Placental epithelial cell (primary cell): ENCODE data around the gene ABHD13. TPM values are rescaled to one million over a fixed set of nuclear protein-coding genes. Genes with fewer than 3 reads are reported as not detected.

Experiments used
- total RNA-seq: library from RNA; depleted of rRNA; stranded (reverse); fragments of >200 nt; gene quantifications from 2 replicates; pipeline ENCODE4 v1.2.3, GENCODE V29; 2012

The ABHD13 gene
- total RNA-seq: 5.9 and 10.5 TPM in 2 replicates

GRCh38 chr13:108218044-108218974 lies at the start of gene ABHD13:
TSS of gene ABHD13 (plus strand) at chr13:108218392. CDS start at chr13:108229219, 10,827 bp downstream.

GRCh38 chr13:108215436-108215835 lies 2.8 kb upstream of the ABHD13 start, which contains the start of gene LIG4:
TSS of gene LIG4 (minus strand) at chr13:108215536. CDS start at chr13:108211268, 4,268 bp downstream.

GRCh38 chr13:108269601-108270328 lies 51.6 kb downstream of the ABHD13 start, which contains the start of gene TNFSF13B:
TSS of gene TNFSF13B (plus strand) at chr13:108269718. CDS start at chr13:108269896, 178 bp downstream.

Other genes starting within 250 kb of the ABHD13 start
- gene LIG4, start 2.9 kb upstream of the ABHD13 start, total RNA-seq: 3.9 and 7.3 TPM in 2 replicates
- 0.43 and 5.5 TPM in 2 replicates for gene TNFSF13B, start 51.3 kb downstream of the ABHD13 start, total RNA-seq